ENCODE data around the gene COL4A1.

Gene COL4A1

GRCh38 chr13:110289174-110289573, 17.8 kb downstream of the COL4A1 start:
- no peak for DNase-seq

GRCh38 chr13:110286833-110287819, 19.8 kb downstream of the COL4A1 start:
- no peak for DNase-seq

- no peak for DNase-seq
Measured at GRCh38 chr13:110285991-110286832, 20.7 kb downstream of the COL4A1 start.

GRCh38 chr13:110284779-110285484, 22.0 kb downstream of the COL4A1 start:
- no peak for DNase-seq

- DNase-seq: no peak
Measured at GRCh38 chr13:110283736-110284517, 23.0 kb downstream of the COL4A1 start.

- no peak for DNase-seq
Measured at GRCh38 chr13:110282316-110282841, 24.6 kb downstream of the COL4A1 start.

- no peak for DNase-seq
Measured at GRCh38 chr13:110281736-110282135, 25.2 kb downstream of the COL4A1 start.

- DNase-seq: no peak
Measured at GRCh38 chr13:110280985-110281688, 25.8 kb downstream of the COL4A1 start.

- no peak for DNase-seq
Measured at GRCh38 chr13:110280231-110280813, 26.6 kb downstream of the COL4A1 start.

GRCh38 chr13:110279684-110280083, 27.3 kb downstream of the COL4A1 start:
- DNase-seq: no peak

- no peak for DNase-seq
Measured at GRCh38 chr13:110278859-110279258, 28.1 kb downstream of the COL4A1 start.

GRCh38 chr13:110277357-110277975, 29.5 kb downstream of the COL4A1 start:
- no peak for DNase-seq

GRCh38 chr13:110276553-110276950, 30.4 kb downstream of the COL4A1 start:
- no peak for DNase-seq

GRCh38 chr13:110275931-110276552, 30.9 kb downstream of the COL4A1 start:
- DNase-seq: no peak

GRCh38 chr13:110274687-110275086, 32.3 kb downstream of the COL4A1 start:
- no peak for DNase-seq

- DNase-seq: no peak
Measured at GRCh38 chr13:110273254-110273653, 33.7 kb downstream of the COL4A1 start.

GRCh38 chr13:110272651-110273050, 34.3 kb downstream of the COL4A1 start:
- DNase-seq: no peak

- no peak for DNase-seq
Measured at GRCh38 chr13:110272227-110272626, 34.7 kb downstream of the COL4A1 start.

- no peak for DNase-seq
Measured at GRCh38 chr13:110271313-110271712, 35.6 kb downstream of the COL4A1 start.

GRCh38 chr13:110270507-110270906, 36.5 kb downstream of the COL4A1 start:
- DNase-seq: no peak

All from OCI-M1 (cell line).